ENCODE results near the gene KPNA4.

DNA sequence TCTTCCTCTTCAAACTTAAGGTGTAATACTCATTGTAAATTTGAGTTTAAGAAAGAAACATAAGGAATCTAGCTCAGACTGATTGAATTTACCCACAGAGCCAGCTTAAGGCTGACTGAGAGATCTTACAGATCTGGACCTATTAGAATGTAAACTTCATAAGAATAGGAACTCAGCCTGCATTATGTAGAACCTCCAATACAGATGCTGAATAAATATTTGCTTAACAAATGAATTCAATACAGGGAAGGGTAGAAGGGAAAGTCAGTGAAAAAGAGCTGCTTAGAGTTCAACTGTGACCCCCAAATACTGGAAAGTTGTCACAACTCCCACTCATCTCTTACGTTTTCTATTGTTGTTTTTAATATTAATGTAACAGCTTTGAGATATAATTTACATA lies 11.5 kb downstream of the KPNA4 start:
- TF ChIP-seq, protein P1, sequence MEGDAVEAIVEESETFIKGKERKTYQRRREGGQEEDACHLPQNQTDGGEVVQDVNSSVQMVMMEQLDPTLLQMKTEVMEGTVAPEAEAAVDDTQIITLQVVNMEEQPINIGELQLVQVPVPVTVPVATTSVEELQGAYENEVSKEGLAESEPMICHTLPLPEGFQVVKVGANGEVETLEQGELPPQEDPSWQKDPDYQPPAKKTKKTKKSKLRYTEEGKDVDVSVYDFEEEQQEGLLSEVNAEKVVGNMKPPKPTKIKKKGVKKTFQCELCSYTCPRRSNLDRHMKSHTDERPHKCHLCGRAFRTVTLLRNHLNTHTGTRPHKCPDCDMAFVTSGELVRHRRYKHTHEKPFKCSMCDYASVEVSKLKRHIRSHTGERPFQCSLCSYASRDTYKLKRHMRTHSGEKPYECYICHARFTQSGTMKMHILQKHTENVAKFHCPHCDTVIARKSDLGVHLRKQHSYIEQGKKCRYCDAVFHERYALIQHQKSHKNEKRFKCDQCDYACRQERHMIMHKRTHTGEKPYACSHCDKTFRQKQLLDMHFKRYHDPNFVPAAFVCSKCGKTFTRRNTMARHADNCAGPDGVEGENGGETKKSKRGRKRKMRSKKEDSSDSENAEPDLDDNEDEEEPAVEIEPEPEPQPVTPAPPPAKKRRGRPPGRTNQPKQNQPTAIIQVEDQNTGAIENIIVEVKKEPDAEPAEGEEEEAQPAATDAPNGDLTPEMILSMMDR (IDR thresholded peaks at IDR 0.05; ENCODE audit: low read length), result no peak
- TF ChIP-seq EZH2 (IDR thresholded peaks at IDR 0.05; ENCODE audit: borderline replicate concordance, low read length), result no peak

Data from OCI-LY1 (cell line).